Lung (tissue), 12 donors: ENCODE data around the gene TAX1BP3. TPM values are rescaled to one million over a fixed set of nuclear protein-coding genes. Genes with fewer than 3 reads are reported as not detected.
"Not testable (repeated sequence)": the region's sequence is repeated elsewhere in the genome, so short reads cannot be mapped to it uniquely, and the experiment has no call there.

Experiments used
- ATAC-seq: fragments of 200-7000 bp; cut with Tn5 transposase; one replicate; pipeline ENCODE4 v1.9.1; 2020; ENCODE audit warnings: moderate number of reproducible peaks; ENCODE audit not compliant: insufficient read depth, low FRiP score
- DNase-seq, 3 donors: peaks; one replicate each; pipeline ENCODE4 v3.0.0-alpha.2; 2013 to 2017
- H3K27ac ChIP-seq, 2 donors: one replicate each; pipeline ENCODE4 v1.5.1; 2013; ENCODE audit warnings: mild to moderate bottlenecking in 2 of 2, moderate library complexity in 2 of 2, control low read depth in 1 of 2, inconsistent platforms in 1 of 2, low read depth in 1 of 2, low read length in 1 of 2
- H3K27me3 ChIP-seq, 3 donors: one replicate each; pipeline ENCODE4 v1.5.1; 2013; ENCODE audit warnings: low read length in 2 of 3; ENCODE audit not compliant: control insufficient read depth in 3 of 3, insufficient read depth in 3 of 3
- H3K36me3 ChIP-seq, 4 donors: one replicate each; pipeline ENCODE4 v1.5.1; 2013; ENCODE audit warnings: low read length in 4 of 4, mild to moderate bottlenecking in 1 of 4, moderate library complexity in 1 of 4; ENCODE audit not compliant: control insufficient read depth in 4 of 4, insufficient read depth in 4 of 4
- H3K4me1 ChIP-seq, 5 donors: one replicate each; pipeline ENCODE4 v1.5.1; 2013; ENCODE audit warnings: low read length in 5 of 5, mild to moderate bottlenecking in 2 of 5, moderate library complexity in 1 of 5; ENCODE audit not compliant: control insufficient read depth in 5 of 5, insufficient read depth in 5 of 5
- H3K4me3 ChIP-seq: one replicate; pipeline ENCODE4 v1.5.1; 2013; ENCODE audit warnings: mild to moderate bottlenecking, control low read depth, moderate library complexity
- H3K9ac ChIP-seq, 2 donors: one replicate each; pipeline ENCODE4 v1.5.1; 2013; ENCODE audit warnings: low read length in 2 of 2, control low read depth in 1 of 2; ENCODE audit not compliant: insufficient read depth in 1 of 2
- H3K9me3 ChIP-seq, 4 donors: one replicate each; pipeline ENCODE4 v1.5.1; 2013; ENCODE audit warnings: low read length in 3 of 4, mild to moderate bottlenecking in 1 of 4, moderate library complexity in 1 of 4; ENCODE audit not compliant: control insufficient read depth in 4 of 4, insufficient read depth in 3 of 4
- WGBS, 2 donors: extraction: QIAGEN DNeasy Blood & Tissue Kit; methylation state at CpG; one replicate each; pipeline ENCODE4 v1.1.7; 2013; 5-methylcytosine and 5-hydroxymethylcytosine counted together
- polyA plus RNA-seq, 2 donors: library from polyadenylated mRNA; stranded (reverse); fragments of 200-250 nt; gene quantifications; one replicate each; pipeline ENCODE4 v1.2.1, GENCODE V29; 2013
- total RNA-seq, 2 donors: library from RNA; depleted of rRNA in 1 of 2; stranded (reverse); fragments of >200 nt in 1 of 2; gene quantifications; one replicate each; pipeline ENCODE4 v1.2.1, GENCODE V29; 2014 to 2021
- TF ChIP-seq, protein P1 (sequence below): IDR thresholded peaks from 2 replicates; pipeline ENCODE4 v1.5.1; 2012; ENCODE audit warnings: mild to moderate bottlenecking; ENCODE audit errors: control extremely low read depth, extremely low read depth
- donor health status: control.
- donor health status: control.
- donor health status: Bipolar disorder and iron deficiency.
- donor health status: healthy.
- donor health status: DM: yes; HTN: yes; CAD: no.

TAX1BP3 gene
- total and polyA plus RNA-seq, 4 donors: 69.7 to 146 (median 97.0) TPM

DNA sequence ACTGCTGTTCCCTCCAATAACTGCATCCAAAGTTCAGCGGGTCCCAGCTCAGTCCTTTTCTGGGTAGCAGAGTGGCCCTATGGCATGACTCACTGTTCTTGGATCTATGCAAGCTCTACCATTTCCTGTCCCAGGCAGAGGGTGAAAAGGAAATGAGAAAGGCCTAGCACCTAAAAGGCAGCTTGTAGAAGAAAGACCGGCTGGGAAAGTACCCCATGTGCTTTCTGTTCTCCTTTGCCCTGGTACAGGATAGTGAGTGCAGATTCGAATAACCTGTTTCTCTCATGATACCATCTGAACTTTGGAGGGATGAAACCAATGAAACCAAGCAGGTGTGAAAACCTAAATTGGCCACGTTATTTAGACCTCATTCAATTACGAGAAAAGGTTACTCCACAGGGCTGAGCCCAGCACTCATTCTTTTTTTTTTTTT is 42.6 kb upstream of the TAX1BP3 start:
- Histone ChIP-seq H3K9ac (no peak overlapping the region), H3K27me3 (no peaks in the 10 kb centered on the region), H3K4me3 (no peak overlapping the region), H3K4me1 (peaks cover 0 to 7% (median 3%) of the 10 kb centered on the region in 5 donors), H3K27ac (no peak overlapping the region), H3K36me3 (peaks cover 5 to 18% (median 12%) of the 10 kb centered on the region in 4 donors), H3K9me3 (no peaks in the 10 kb centered on the region)
- TF ChIP-seq, protein P1, sequence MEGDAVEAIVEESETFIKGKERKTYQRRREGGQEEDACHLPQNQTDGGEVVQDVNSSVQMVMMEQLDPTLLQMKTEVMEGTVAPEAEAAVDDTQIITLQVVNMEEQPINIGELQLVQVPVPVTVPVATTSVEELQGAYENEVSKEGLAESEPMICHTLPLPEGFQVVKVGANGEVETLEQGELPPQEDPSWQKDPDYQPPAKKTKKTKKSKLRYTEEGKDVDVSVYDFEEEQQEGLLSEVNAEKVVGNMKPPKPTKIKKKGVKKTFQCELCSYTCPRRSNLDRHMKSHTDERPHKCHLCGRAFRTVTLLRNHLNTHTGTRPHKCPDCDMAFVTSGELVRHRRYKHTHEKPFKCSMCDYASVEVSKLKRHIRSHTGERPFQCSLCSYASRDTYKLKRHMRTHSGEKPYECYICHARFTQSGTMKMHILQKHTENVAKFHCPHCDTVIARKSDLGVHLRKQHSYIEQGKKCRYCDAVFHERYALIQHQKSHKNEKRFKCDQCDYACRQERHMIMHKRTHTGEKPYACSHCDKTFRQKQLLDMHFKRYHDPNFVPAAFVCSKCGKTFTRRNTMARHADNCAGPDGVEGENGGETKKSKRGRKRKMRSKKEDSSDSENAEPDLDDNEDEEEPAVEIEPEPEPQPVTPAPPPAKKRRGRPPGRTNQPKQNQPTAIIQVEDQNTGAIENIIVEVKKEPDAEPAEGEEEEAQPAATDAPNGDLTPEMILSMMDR: no peak
- DNase-seq (no peak), ATAC-seq (peak; percentile 66)
- 36 to 59% methylated on average over 5 of the region's 5 CpGs for WGBS, 2 donors

DNA sequence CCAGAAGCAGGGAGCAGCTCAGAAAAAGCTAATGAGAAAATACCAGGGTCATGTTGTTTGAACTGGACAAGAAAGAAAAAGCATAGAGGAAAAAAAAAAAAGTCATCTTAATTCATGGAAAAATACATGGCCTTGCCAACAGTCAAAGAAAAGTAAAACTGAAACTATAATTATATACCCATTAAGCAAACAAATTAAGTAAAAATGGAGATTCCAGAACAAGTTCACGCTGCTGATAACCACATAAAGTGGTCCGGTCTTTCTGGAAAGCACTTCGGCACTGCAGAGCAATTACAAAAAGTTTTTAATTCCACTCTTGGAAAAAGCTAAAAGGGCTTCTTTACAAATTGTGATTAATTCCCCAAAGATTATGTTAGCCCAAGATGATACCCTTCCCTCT is 40.0 kb upstream of the TAX1BP3 start:
- Histone ChIP-seq H3K27me3 (no peaks in the 10 kb centered on the region), H3K4me1 (peaks cover 0 to 7% (median 3%) of the 10 kb centered on the region in 5 donors), H3K36me3 (peaks cover 0 to 5% (median 1%) of the 10 kb centered on the region in 4 donors), H3K27ac (no peak overlapping the region), H3K4me3 (no peak overlapping the region), H3K9me3 (no peaks in the 10 kb centered on the region), H3K9ac (peak overlapping the region in 1 of 2 donors; percentile 62)
- ATAC-seq (no peak), DNase-seq (peak in 2 of 3 donors; percentile 38 to 56)
- TF ChIP-seq, protein P1: no peak
- 51 to 74% methylated on average over 3 of the region's 3 CpGs for WGBS, 2 donors

DNA sequence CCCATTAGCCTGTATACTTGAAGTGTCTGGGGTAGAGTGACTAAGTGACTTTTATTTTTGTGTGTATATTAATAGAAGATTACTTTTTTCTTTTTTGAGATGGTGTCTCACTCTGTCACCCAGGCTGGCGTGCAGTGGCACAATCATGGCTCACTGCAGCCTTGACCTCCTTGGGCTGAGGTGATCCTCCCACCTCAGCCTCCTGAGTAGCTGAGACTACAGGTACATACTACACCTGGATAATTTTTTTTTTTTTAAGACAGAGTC is 37.3 kb upstream of the TAX1BP3 start:
- 91 to 100% methylated on average over 1 of the region's 1 CpG for WGBS, 2 donors
- not testable (repeated sequence) for H3K9ac ChIP-seq, H3K27ac ChIP-seq, ATAC-seq, H3K4me1 ChIP-seq, H3K4me3 ChIP-seq, H3K9me3 ChIP-seq, DNase-seq, H3K27me3 ChIP-seq, H3K36me3 ChIP-seq

DNA sequence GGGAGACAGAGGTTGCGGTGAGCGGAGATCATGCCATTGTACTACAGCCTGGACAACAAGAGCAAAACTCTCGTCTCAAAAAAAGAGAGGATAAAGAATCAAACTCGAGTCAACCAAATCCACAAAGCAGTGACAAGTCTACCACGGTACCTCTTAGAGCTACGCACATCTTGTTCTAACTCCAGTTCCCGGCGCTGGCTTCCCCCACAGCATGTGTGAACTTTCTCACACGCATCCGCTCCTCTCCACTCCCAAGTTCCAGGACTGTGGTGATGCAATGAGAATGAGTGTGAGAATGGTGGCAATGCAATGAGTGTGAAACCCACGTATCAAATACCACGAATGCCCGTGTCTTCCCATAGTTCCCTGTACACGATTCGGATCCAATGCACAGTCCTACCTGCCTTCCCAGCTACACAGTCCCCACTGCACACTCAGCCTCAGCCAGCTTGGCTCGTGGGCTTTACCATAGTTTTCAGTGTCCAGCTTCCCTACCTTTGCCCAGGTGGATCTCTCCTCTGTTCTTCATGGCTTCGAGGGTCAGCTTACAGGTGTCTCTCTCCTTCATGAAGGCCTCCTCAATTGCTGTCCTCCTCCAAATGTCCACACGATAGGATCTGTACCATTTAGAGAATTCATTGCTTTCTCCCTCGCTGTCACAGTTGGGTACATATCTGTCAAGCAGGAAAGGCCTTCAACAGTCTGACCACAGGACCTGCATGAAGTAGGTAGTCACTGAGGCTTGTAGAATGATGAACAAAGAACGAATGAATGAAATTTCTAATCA is 36.7 kb upstream of the TAX1BP3 start:
- H3K4me3 ChIP-seq: no peak overlapping the region
- H3K27me3 ChIP-seq: no peaks in the 10 kb centered on the region
- H3K4me1 ChIP-seq: peaks cover 0 to 7% (median 3%) of the 10 kb centered on the region in 5 donors
- no peak overlapping the region for H3K9ac ChIP-seq
- no peak for DNase-seq
- H3K27ac ChIP-seq: no peak overlapping the region
- TF ChIP-seq, protein P1: no peak
- 85 to 93% methylated on average over 20 of the region's 20 CpGs for WGBS, 2 donors
- no peaks in the 10 kb centered on the region for H3K36me3 ChIP-seq
- ATAC-seq: no peak
- H3K9me3 ChIP-seq: peaks cover 0 to 2% (median 0%) of the 10 kb centered on the region in 4 donors

DNA sequence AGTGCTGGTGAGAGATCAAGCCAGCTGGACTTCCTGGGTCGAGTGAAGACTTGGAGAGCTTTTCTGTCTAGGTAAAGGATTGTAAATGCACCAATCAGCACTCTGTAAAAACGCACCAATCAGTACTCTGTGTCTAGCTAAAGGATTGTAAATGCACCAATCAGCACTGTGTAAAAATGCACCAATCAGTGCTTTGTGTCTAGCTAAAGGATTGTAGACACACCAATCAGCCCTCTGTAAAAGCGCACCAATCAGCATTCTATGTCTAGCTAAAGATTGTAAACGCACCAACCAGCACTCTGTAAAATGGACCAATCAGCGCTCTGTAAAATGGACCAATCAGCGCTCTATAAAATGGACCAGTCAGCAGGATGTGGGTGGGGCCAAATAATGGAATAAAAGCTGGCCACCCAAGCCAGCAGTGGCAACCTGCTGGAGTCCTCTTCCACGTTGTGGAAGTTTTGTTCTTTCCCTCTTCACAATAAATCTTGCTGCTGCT is 33.7 kb upstream of the TAX1BP3 start:
- not testable (repeated sequence) for ATAC-seq, DNase-seq, H3K36me3 ChIP-seq, H3K4me1 ChIP-seq, H3K4me3 ChIP-seq, H3K9ac ChIP-seq, H3K27ac ChIP-seq
- WGBS, 2 donors: 87 to 95% methylated on average over 7 of the region's 7 CpGs
- H3K9me3 ChIP-seq: peaks cover 0 to 12% (median 3%) of the 10 kb centered on the region in 4 donors
- peaks cover 0 to 21% (median 10%) of the 10 kb centered on the region in 3 donors for H3K27me3 ChIP-seq
